ENCODE data around the gene RBM24.

Gene RBM24

GRCh38 chr6:17281100-17281496 is at the start of gene RBM24:
TSS of gene RBM24 (plus strand) at chr6:17281361. CDS start at chr6:17281582, 221 bp downstream.
- DNase-seq (ENCODE audit: low spot score): peak; percentile 50

GRCh38 chr6:17233531-17233930 is 47.6 kb upstream of the RBM24 start:
- no peak for DNase-seq (ENCODE audit: low spot score)

- DNase-seq (ENCODE audit: low spot score): no peak
Observed at GRCh38 chr6:17237246-17237645, 43.9 kb upstream of the RBM24 start.

GRCh38 chr6:17239260-17239659 is 41.9 kb upstream of the RBM24 start:
- no peak for DNase-seq (ENCODE audit: low spot score)

GRCh38 chr6:17240803-17241500 is 40.2 kb upstream of the RBM24 start:
- no peak for DNase-seq (ENCODE audit: low spot score)

GRCh38 chr6:17242087-17242486 is 39.1 kb upstream of the RBM24 start:
- no peak for DNase-seq (ENCODE audit: low spot score)

- no peak for DNase-seq (ENCODE audit: low spot score)
Observed at GRCh38 chr6:17250237-17250636, 30.9 kb upstream of the RBM24 start.

GRCh38 chr6:17251953-17252352 is 29.2 kb upstream of the RBM24 start:
- no peak for DNase-seq (ENCODE audit: low spot score)

GRCh38 chr6:17258749-17259148 is 22.4 kb upstream of the RBM24 start:
- no peak for DNase-seq (ENCODE audit: low spot score)

- DNase-seq (ENCODE audit: low spot score): no peak
Observed at GRCh38 chr6:17265570-17265969, 15.6 kb upstream of the RBM24 start.

- DNase-seq (ENCODE audit: low spot score): no peak
Observed at GRCh38 chr6:17267566-17267965, 13.6 kb upstream of the RBM24 start.

- no peak for DNase-seq (ENCODE audit: low spot score)
Observed at GRCh38 chr6:17268114-17268513, 13.0 kb upstream of the RBM24 start.

- DNase-seq (ENCODE audit: low spot score): no peak
Observed at GRCh38 chr6:17269840-17270239, 11.3 kb upstream of the RBM24 start.

- no peak for DNase-seq (ENCODE audit: low spot score)
Observed at GRCh38 chr6:17271628-17272027, 9.5 kb upstream of the RBM24 start.

- no peak for DNase-seq (ENCODE audit: low spot score)
Observed at GRCh38 chr6:17276766-17277165, 4.4 kb upstream of the RBM24 start.

GRCh38 chr6:17277256-17277655 is 3.9 kb upstream of the RBM24 start:
- no peak for DNase-seq (ENCODE audit: low spot score)

- peak; percentile 11 for DNase-seq (ENCODE audit: low spot score)
Observed at GRCh38 chr6:17278289-17279063, 2.7 kb upstream of the RBM24 start.

GRCh38 chr6:17280138-17280537 is 1.0 kb upstream of the RBM24 start:
- DNase-seq (ENCODE audit: low spot score): no peak

- DNase-seq (ENCODE audit: low spot score): peak; percentile 25
Observed at GRCh38 chr6:17280552-17281090, 540 bp upstream of the RBM24 start.

GRCh38 chr6:17281497-17282481 is 628 bp downstream of the RBM24 start:
- peak; percentile 37 for DNase-seq (ENCODE audit: low spot score)

GRCh38 chr6:17283074-17283473 is 1.9 kb downstream of the RBM24 start:
- no peak for DNase-seq (ENCODE audit: low spot score)

- DNase-seq (ENCODE audit: low spot score): no peak
Observed at GRCh38 chr6:17289630-17290061, 8.5 kb downstream of the RBM24 start.

Data from cerebellar cortex (tissue), 1 donor.